ENCODE data around the gene F11R.
A peak's percentile ranks its signal among the peaks of the same experiment; 100 is the strongest.
"Not testable (repeated sequence)": the region's sequence is repeated elsewhere in the genome, so short reads cannot be mapped to it uniquely, and the experiment has no call there.

Gene F11R

GRCh38 chr1:161039546-161039945 lies 18.6 kb upstream of the F11R start:
- no peak for DNase-seq

GRCh38 chr1:161039154-161039545 lies 18.2 kb upstream of the F11R start:
- no peak for DNase-seq

- no peak for DNase-seq
These were observed 17.7 kb upstream of the F11R start, which contains the start of gene TSTD1 for GRCh38 chr1:161038523-161039153. TSS of gene TSTD1 (minus strand) at chr1:161038964. CDS start at chr1:161038889, 75 bp downstream.

DNA sequence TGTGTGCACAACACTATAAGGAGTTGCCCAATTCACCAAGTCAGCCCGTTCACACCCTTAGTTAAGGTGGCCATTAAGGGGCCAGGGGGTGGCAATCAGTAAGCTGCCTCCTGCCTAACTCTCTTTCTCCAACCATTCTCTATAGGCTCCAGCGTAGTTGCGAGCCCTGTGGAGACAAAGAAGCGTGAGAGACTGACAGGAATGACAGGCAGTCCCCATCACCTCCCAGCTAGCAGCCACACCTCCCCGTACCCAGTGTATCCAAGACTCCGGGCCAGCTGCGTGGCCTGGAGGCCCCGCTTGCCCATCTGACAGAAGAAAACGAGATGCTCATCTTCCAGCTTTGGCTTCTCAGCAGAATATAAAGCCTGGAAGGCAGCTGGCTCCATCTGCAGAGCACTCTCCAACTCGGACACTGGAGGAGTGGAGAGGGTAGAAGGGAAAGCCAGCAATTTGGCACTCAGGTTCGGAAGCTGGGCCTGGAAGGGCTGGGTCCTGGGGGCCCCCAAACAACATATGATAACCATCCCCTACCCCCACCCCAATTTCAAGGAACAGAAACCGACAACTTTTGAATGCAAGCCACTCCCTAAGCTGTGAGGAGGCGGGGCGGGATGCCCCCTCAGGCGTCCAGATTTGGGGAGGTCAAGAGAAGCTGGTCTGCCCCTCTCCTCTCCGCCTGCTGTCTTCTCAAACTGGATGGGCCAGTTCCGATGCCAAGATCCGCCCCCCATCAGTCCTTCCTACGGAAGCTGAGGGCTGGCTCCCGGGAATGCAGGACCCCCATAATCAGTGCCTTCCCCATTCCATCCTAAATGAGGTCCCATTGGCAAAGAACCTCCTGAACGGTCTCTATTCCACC lies 16.9 kb upstream of the F11R start:
- DNase-seq, result no peak

- no peak for DNase-seq
These were observed 12.8 kb upstream of the F11R start for GRCh38 chr1:161033751-161034150.

GRCh38 chr1:161032409-161032808 lies 11.5 kb upstream of the F11R start:
- no peak for DNase-seq

GRCh38 chr1:161031874-161032273 lies 10.9 kb upstream of the F11R start:
- no peak for DNase-seq

GRCh38 chr1:161029466-161029865 lies 8.5 kb upstream of the F11R start:
- DNase-seq, result not testable (repeated sequence)

- not testable (repeated sequence) for DNase-seq
These were observed 6.0 kb upstream of the F11R start for GRCh38 chr1:161026954-161027353.

DNA sequence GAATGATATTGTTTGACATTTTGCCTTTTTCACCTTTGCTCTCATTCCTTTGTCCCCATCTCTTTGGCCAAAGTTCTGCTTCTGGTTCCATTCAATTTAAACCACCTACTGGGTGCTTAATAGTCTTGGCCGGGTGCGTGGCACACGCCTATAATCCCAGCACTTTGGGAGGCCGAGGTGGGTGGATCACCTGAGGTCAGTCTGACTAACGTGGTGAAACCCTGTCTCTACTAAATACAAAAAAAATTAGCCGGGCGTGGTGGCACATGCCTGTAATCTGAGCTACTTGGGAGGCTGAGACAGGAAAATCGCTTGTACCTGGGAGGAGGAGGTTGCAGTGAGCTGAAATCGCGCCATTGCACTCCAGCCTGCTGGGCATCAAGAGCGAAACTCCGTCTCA lies 1.5 kb upstream of the F11R start:
- DNase-seq, result not testable (repeated sequence)

GRCh38 chr1:161021970-161022353 lies 1.0 kb upstream of the F11R start:
- no peak for DNase-seq

DNA sequence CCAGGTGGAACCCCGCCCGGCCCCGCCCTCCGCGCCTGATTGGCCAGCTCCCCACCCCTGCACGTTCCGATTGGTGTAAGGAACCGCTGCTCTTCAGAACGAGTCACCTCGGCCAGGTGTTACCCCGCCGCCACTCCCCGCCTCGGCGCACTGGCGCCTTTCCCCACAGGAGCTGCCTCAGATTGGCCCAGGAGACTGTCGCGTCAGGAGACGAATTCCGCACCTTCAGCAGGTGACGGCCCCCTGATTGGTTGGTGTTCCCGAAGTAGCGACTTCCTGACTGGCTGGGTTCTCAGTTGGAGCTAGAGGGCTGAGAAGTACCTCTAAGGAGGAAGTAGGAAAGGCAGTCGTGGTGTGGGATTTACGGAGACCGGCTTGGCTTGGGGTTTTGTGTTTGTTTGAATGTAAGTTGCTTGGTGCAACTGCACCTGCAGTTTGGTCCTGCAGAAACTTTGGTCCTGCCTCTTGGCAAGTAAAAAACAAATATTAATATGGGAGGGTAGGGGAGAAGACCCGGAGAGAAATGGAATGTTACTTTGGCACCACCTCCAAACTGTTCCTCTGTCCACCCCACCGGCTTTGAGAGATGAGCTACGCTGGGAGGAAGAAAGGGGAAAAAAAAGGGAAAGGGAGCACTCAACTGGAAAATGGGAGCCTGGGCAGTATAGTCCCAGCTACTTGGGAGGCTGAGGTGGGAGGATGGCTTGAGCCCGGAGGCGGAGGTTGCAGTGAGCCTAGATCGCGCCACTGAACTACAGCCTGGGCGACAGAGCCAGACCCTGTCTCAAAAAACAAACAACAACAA lies 415 bp upstream of the F11R start:
- DNase-seq, result peak; percentile 65

GRCh38 chr1:161019751-161020495 lies 1.0 kb downstream of the F11R start:
- DNase-seq, result peak; percentile 50

DNA sequence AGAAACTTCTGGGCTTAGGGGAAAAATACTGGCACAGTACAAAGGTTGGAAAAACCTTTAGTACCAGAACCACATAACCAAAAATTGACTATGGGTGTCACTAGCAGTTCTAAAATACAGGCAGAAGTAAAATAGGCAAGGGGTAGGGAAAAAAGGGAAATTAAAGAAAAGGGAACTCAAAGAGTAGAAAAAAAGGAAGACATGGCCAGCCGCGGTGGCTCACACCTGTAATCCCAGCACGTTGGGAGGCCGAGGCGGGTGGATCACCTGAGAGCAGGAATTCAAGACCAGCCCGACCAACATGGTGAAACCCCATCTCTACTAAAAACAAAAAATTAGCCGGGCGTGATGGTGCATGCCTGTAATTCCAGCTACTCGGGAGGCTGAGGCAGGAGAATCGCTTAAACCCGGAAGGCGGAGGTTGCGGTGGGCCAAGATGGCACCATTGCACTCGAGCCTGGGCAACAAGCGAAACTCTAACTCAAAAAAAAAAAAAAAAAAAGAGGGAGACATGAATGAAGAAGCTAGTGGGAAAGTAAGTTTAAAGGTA lies 1.8 kb downstream of the F11R start:
- DNase-seq, result not testable (repeated sequence)

DNA sequence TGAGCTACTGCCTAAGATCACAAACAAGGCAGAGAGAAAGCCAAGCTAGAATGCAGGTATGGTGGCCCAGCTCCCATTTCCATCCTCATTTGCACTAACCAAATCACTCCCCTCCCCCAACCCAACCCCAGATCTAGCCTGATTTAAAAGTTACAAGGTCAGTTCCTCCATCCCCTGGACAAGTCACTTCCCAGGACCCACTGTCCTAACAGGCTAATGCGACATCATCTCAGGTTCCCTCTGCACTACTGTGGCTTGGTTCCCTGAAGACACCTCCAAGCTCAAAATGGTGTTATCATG lies 2.4 kb downstream of the F11R start:
- no peak for DNase-seq

GRCh38 chr1:161017756-161018630 lies 3.0 kb downstream of the F11R start:
- peak; percentile 36 for DNase-seq

DNA sequence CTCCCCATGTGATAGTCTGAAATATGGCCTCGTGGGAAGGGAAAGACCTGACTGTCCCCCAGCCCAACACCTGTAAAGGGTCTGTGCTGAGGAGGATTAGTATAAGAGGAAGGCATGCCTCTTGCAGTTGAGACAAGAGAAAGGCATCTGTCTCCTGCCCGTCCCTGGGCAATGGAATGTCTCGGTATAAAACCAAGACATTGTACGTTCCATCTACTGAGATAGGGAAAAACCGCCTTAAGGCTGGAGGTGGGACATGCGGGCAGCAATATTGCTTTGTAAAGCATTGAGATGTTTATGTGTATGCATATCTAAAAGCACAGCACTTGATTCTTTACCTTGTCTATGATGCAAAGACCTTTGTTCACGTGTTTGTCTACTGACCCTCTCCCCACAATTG lies 3.8 kb downstream of the F11R start:
- not testable (repeated sequence) for DNase-seq

- DNase-seq, result not testable (repeated sequence)
These were observed 4.3 kb downstream of the F11R start for GRCh38 chr1:161016683-161017082.

- DNase-seq, result peak; percentile 96
These were observed 7.3 kb downstream of the F11R start for GRCh38 chr1:161013488-161014230.

DNA sequence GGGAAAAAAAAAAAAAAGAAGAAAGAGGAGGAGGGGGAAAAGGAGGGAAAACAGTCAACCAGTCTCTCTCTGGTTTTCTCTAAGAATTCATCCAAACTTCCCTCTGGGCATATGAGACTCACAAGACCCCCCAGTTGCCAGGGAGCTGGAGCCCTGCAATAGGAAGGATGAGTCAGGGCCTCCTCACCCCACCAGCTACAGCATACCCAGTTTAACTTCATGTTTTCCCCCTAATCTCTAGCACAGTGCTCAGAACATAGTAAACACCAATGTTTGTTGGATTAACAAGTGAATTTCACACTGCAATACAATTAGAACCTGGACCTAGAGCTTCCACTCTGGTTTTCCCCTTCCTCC lies 7.8 kb downstream of the F11R start:
- DNase-seq, result peak; percentile 84

DNA sequence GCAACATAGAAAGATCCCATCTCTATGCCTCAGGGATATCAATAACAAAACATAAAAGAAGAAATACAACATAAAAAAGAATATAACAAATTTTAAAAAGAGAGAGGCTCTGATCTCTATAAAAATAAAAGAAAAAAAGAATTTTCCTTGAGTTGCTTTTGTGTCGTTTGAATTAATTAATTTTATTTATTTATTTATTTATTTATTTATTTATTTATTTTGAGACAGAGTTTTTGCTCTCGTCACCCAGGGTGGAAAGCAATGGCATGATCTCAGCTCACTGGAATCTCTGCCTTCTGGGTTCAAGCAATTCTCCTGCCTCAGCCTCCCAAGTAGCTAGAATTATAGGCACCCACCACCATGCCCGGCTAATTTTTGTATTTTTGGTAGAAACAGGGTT lies 8.5 kb downstream of the F11R start:
- no peak for DNase-seq

Measured in suppressor macrophage treated with lipopolysaccharide for 4 hours (primary cell).